Left hindlimb (tissue), 1 donor: ENCODE measurements around the gene MYO15A.

Experiments
- DNase-seq: peaks from one replicate; pipeline ENCODE4 v3.0.0-alpha.2; 2018

Gene MYO15A

GRCh38 chr17:18108401-18109312, at the start of gene MYO15A:
Gene MYO15A, plus strand, starts transcription at chr17:18108756. Its CDS starts 10,045 bp downstream, at chr17:18118801.
- DNase-seq = no peak

GRCh38 chr17:18059283-18059682, 49.3 kb upstream of the MYO15A start:
- DNase-seq = no peak

GRCh38 chr17:18064053-18064452, 44.5 kb upstream of the MYO15A start:
- no peak for DNase-seq

GRCh38 chr17:18065546-18065945, 43.0 kb upstream of the MYO15A start:
- no peak for DNase-seq

- no peak for DNase-seq
Measured at GRCh38 chr17:18066866-18067265, 41.7 kb upstream of the MYO15A start.

- no peak for DNase-seq
Measured at GRCh38 chr17:18069101-18069500, 39.5 kb upstream of the MYO15A start.

GRCh38 chr17:18070861-18071340, 37.7 kb upstream of the MYO15A start:
- DNase-seq = peak; percentile 37

GRCh38 chr17:18071751-18072150, 36.8 kb upstream of the MYO15A start:
- DNase-seq = no peak

DNA sequence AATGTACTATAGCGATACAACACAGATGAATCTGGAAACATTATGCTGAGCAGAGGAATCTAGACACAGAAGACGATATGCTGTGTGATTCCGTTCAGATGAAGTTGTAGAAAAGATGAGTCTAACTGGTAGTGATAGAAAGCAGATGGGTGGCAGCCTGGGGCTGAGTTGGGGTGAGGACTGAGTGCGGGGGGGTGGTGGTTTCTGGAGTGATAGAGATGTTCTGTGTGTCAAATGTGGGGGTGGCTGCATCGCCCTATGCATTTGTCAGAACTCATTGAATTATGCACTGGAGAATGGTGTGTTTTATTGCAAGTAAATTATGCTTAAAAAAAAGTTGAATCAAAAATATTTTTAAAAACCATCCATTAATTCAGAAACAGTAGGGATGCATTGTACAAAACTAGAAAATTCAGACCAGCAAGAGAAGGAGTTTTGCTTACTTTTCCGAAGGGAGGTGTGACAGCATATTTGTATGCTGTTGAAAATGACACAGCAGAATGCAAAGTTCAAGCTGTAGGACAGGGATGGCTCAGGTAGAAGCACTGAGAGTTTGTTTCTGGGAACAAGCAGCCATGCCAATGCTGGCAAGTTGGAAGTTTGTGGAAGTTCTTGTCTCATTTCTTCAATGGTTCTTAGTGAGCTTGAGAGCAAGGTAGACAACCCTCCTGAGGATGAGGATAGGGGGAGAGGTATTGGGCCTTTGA, 33.8 kb upstream of the MYO15A start:
- no peak for DNase-seq

- DNase-seq = no peak
Measured at GRCh38 chr17:18076936-18077335, 31.6 kb upstream of the MYO15A start.

GRCh38 chr17:18079543-18079942, 29.0 kb upstream of the MYO15A start:
- no peak for DNase-seq

- no peak for DNase-seq
Measured at GRCh38 chr17:18084256-18084655, 24.3 kb upstream of the MYO15A start.

DNA sequence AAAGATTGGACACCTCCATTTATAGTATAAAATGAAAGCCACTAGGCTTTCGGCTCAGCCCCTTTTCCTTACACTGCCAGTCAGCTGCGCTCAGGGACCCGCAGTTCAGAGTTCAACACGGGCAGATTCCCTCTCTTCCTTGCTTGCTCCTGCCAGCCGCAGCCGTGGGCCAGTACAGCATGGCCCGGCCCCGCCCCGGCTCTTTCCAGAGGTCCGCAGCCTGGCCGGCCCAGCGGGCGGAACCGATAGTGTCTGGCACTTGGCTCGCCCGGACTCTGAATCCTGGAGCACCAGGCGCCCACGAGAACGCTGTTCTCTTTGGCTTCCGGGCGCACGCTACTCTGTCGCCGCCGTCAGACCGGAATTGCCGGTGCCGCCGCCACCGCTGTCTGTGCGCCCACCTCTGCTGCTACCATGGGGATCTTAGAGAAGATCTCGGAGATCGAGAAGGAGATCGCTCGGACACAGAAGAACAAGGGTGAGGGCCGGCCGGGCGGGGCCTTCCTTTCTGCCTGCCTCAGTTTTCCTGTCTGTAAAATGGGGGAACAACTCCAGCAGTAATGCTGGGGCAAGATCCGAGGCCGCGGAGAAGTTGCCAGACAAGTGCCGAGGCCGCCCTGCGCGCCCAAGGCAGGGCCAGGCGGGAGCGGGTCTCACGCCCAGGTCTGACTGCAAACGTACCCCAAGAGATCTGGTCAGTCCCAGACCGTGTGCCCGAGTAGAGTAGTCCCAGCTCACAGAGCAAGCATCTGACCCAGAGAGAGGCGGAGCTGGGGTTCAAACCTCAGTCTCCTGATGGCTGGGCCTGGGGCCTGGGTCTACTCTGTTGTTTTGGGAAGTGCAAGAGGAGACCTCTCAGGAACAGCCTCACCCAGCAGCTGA, 20.7 kb upstream of the MYO15A start, which contains the start of gene DRG2:
Gene DRG2, plus strand, starts transcription at position 339 of the 882 bp plus-strand sequence. Its CDS starts 76 bp downstream, at position 415.
- peak; percentile 94 for DNase-seq

DNA sequence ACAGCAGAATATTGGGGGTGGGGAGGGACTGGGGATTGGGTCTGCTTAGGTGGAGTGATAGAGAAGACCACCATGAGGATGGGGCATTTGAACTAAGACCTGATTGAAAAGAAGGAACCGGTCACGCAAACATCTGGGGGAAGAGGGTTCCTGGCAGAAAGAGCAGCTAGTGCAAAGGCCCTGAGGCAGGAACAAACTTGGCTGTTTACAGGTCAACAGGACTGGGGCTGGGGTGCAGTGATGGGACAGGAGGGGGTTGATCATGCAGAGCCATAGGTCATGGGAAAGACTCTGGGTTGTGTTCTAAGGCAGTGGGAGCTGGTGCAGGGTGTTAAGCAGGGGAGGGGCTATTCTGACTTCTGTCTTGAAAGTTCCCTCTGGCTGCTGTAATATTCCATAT, 18.9 kb upstream of the MYO15A start:
- no peak for DNase-seq

GRCh38 chr17:18093616-18094408, 14.7 kb upstream of the MYO15A start:
- no peak for DNase-seq

DNA sequence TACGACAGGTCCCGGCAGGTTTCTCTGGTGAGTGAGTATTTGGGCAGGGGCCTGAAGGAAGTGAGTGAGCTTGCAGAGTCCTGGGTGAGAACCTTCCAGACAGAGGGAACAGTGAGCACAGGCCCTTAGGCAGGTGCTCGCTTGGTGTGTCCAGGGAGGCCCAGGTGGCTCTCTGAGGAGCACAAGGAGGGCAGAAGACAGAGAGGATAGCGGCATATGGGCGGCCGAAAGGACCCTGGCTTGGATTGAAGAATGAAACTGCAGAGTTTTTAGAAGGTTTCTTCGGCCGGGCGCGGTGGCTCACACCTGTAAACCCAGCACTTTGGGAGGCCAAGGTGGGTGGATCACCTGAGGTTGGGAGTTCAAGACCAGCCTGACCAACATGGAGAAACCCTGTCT, 14.1 kb upstream of the MYO15A start:
- no peak for DNase-seq

DNA sequence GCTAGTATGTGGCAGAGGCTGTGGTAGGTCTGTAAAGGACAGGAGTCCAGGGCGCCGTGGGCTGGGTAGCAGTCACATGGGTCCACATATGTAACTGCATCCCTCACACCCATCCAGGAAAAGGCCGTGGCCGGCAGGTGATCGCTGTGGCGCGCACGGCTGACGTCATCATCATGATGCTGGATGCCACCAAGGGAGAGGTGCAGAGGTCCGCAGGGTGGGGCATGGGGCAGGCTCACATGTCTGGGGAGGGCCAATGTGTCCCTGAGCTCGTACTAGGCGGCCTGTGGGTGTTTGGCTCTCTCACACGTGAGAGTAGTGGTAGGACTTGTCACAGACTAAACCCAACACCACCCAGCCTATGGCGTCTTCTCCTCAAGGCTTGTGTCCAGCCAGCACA, 9.0 kb upstream of the MYO15A start:
- DNase-seq = no peak

- no peak for DNase-seq
Measured at GRCh38 chr17:18100616-18101015, 7.9 kb upstream of the MYO15A start.

GRCh38 chr17:18101828-18102227, 6.7 kb upstream of the MYO15A start:
- no peak for DNase-seq

GRCh38 chr17:18102640-18103039, 5.9 kb upstream of the MYO15A start:
- no peak for DNase-seq

DNA sequence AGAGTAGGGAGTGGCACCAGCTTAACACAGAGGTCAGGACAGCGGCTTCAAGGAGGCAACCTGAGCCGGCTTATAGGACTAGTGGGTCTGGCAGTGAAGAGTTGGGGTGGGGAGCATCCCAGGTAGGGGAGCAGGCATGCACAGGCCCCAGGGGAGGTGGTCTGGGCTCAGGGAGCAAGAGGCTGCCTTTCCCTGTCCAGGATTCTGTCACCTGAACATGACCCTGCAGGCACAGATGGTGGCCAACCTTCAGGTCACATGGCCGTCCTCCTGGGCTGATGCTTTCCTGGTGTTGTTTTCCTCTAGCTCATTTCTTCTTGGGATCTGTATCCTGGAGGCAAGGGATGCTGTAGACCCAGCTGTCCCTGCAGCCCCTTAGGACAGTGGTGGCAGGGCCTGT, 3.5 kb upstream of the MYO15A start:
- no peak for DNase-seq

DNA sequence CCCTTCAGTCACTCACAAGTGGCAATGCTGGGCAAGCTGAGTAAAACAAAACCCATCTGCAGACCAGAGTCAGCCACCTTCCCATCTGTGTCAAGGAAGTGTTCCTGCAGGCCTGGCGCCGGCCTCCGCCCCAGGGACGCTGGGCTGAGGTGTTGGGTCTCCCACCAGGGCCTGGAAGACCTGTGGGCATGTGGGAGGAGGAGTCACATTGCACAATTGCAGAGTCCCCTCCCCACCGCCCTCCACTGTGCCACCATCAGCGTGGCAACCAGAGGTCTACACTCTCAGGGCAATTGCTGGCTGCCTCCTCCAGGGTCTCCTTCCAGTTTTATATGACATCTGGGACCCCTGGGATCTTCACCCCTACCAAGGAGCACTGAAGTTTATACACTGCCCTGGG, 3.0 kb upstream of the MYO15A start:
- peak; percentile 12 for DNase-seq
